ENCODE data around the gene CANT1.
A peak's percentile ranks its signal among the peaks of the same experiment; 100 is the strongest.
"Not testable (repeated sequence)": the region's sequence is repeated elsewhere in the genome, so short reads cannot be mapped to it uniquely, and the experiment has no call there.

Gene CANT1

DNA sequence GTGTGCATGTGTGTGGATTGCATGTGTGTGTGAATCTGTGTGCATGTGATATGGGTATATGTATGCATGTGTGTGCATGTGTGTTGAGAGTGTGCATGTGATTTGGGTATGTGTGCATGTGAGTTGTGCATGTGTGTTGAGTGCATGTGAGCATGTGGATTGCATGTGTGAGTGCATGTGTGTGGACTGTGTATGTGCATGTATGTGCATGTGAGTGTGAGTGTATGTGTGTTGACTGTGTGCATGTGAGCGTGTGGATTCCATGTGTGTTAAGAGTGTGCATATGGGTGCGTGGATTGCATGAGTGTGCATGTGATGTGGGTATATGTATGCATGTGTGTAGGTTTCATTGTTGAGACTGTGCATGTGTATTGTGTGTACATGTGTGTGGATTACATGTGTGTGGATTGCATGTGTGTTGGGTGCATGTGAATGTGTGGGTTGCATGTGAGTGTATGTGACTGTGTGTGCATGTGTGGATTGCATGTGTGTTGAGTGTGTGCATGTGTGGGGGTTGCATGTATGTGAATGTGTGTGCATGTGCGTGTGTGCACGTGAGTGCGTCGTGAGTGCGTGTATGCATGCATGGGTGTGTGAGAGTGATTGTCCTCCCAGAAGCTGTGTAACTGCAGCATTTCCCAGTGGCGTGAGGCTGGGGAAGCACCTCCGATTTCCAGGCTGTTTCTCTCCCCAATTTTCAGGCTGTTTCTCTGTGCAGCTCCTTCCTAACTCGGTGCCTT, 33.8 kb upstream of the CANT1 start:
- no peak for DNase-seq (ENCODE audit: low read depth)

DNA sequence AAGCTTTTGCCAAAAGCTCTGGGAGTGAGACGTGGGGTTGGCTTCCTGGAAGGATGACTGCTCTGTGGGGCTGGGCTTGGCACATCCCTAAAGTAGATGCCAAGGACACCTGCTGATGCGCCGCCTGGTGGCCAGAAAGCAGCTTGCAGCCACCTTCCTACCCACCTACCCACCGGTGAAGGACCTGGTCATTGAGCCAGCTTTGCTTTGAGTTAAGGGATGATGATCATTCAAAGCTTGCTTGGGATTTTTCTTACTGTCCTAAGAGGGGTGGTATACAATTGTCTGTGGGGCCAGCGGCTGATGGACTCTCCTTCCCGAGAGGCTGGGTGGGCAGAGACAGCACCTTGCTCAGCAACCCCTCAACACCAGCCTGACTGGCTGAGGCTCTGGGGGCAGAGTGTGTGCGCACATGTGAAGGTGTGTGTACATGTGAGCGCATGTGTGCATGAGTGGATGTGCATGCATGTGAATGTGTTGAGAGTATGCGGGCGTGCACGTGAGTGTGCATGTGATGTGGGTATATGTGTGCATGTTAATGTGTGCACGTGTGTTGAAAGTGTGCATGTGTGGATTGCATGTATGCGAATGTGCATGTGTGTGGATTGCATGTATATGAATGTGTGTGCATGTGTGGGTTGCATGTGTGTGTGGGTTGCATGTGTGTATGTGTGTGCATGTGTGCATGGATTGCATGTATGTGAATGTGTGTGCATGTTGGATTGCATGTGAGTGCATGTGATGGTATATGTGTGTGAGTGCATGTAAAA, 33.0 kb upstream of the CANT1 start:
- peak; percentile 53 for DNase-seq (ENCODE audit: low read depth)

DNA sequence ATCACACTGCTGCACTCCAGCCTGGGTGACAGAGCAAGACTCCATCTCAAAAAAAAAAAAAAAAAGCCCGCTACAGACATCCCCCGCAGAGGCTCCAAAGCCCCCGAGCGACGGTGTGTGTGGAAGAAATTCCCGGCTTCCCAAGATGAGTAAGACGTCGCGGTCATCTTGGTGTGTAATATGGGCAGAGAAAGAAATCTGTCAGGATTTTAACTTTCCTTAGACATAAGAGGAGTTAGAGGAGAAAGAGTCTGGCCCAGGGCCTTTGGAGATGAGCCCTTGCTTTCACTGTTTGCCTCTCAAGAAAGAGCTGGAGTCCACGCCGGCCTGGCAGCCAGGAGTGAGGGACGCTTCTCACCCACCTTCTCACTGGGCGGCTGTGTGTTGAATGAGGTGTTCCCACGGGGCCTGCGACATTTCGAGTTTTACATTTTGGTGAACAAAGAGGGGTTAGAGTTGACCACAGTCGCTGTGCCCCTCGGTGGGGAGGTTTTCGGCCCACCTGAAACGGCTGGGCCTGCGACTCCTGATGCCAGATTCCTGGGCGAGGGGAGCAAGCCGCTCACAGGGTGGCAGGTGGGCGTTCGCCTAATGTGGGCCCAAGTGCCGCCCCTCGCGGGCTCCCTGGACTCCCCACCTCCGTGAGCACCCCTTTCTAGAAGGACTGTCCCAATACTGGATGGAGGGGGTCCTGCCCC, 32.3 kb upstream of the CANT1 start:
- no peak for DNase-seq (ENCODE audit: low read depth)

DNA sequence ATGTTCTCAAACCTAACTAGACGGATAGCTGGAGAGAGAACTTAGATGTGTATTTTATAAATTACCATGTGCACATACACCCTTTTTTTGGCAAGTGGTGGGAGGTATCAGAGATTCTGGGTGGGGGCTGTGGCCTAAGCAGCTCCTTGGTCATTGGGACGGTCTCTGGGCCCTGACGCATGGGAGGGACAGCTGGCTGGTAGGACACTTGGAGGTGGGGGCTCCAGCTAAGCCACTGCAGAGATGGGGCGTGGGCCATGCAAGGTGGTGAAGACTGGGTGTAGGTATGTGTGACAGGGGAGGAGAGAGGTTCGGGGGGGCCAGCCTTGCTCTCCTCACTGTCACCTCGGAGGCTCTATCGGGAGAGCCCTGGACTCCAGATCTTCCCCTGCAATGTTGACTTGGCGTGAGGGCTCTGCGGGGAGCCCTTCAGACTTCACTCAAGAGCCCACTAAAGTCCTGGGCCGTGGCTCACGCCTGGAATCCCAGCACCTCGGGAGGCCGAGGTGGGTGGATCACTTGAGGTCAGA, 31.5 kb upstream of the CANT1 start:
- no peak for DNase-seq (ENCODE audit: low read depth)

DNA sequence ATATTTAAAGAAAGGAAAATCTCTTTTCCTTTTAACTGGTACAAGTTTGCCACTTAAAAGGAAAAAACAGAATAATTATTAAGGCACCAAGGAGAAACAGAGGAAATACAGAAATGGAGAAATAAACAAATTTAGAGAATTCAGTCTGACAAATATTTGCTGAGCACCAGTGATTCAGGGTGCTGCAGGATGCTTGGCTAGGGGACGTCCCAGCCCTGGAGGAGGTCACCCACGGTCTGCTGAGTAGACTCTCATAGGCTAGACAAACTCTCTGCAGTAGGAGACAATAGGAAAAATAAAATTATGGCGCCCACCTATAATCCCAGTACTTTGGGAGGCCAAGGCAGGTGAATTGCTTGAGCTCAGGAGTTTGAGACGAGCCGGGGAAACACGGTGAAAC, 30.3 kb upstream of the CANT1 start:
- no peak for DNase-seq (ENCODE audit: low read depth)

DNA sequence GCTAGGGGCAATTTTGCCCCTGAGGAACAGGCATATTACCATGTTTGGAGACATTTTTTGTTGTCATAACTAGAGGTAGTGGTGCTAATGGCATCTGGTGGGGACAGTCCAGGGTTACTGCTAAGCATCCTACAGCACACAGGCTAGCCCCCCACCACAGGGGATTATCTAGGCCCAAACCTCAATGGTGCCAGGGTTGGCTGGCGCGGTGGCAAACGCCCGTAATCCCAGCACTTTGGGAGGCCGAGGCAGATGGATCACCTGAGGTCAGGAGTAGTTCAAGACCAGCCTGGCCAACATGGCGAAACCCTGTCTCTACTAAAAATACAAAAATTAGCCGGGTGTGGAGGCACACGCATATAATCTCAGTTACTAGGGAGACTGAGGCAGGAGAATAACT, 29.6 kb upstream of the CANT1 start:
- no peak for DNase-seq (ENCODE audit: low read depth)

DNA sequence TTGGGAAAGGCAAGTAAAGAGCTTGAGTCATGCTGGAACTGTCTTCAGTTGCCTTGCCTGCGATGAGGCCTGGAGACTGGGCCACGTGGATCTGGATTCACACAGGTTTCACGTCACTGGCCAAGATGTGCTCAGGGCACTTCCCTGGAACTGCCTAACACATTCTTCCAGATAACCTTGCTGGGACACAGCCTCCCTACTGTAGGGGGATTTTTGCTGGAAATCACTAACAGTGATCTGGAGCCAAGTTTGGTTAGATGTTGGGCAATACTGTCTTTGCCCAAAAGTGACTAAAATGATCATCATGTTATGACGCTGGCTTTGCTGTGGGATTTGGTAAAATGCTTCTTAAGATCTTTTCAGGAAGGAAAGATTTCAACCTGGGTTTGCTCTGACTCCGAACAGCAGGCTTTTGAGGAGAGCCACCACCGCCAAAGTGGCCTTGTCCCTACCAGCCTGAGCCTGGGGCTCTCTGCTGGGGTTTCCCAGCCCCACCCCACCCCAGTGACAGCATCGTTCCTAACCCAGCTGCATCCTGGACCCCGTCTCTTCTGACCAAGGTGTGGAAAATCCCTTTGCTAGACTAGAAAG, 29.1 kb upstream of the CANT1 start:
- no peak for DNase-seq (ENCODE audit: low read depth)

DNA sequence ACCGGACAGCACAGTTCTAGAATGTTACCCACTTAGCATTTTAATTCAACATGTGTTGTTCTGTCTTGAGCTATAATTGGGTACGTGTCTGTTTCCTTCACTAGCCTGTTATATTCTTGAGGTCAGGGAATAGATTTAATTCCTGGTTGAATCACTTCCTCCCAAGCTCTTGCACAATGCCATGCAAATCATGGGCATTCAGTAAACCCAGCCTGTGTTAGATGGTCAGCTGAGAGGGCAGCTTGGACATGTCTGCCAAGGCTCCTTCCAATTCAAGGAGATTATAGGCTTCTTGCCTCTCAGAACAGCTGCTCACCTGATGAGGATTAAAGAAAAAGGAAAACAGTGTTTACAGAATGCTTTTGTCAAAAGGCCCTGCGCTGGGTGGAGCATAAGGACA, 27.0 kb upstream of the CANT1 start:
- no peak for DNase-seq (ENCODE audit: low read depth)

DNA sequence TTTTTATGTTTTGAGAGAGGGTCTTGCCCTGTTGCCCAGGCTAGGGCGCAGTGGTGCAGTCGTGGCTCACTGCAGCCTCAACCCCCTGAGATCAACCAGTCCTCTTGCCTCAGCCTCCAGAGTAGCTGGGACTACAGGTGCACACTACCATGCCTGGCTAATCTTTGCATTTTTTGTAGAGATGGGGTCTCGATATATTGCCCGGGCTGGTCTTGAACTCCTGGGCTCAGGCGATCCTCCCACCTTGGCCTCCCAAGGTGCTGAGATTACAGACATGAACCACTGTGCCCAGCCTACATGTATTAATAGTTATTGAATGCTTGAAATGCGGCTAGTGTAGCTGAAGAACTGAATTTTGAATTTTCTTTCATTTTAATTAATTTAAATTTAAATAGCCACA, 26.6 kb upstream of the CANT1 start:
- no peak for DNase-seq (ENCODE audit: low read depth)

DNA sequence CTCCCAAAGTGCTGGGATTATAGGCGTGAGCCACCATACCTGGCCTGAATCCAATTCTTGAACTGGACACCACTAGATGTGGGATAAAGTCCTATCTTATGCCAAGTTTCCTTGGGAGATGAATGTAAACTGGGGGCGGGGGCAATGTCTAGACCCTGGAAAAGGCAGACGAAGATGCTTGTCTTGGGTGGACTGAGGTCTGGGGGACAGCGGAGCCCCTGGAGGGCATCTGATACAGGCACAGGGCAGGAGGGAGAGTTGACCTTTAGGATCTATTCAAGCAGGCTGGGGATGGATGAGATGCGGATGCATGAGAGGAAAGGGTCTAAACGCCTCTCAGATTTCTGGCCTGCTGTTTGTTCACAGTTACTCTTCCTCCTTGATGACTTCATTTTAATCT, 26.1 kb upstream of the CANT1 start:
- DNase-seq (ENCODE audit: low read depth): no peak

DNA sequence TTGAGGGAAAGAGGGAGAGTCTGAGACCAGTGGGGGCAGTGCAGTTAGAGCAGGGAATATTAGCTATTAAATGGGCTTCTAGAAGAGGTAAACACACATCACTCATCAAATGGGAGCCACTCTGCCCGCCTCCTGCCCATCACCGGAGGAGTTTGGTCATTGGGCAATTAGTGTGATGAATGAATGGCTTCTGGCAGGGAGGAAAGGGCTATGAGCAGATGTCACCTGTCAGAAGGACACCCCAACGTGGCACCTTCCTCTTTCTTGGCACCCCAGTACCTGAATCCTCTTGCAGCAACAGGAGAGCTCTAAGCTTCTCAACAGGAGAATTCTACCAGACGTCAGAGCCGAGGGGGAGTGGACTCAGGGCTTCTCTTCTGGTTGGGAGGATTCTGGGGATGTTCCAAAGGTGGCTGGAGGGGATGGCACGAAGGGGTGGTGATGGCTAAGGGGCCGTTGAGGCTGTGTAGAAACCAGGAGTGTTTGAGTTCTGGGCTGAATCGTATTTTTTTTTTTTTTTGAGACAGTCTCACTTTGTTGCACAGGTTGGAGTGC, 25.4 kb upstream of the CANT1 start:
- DNase-seq (ENCODE audit: low read depth): no peak

DNA sequence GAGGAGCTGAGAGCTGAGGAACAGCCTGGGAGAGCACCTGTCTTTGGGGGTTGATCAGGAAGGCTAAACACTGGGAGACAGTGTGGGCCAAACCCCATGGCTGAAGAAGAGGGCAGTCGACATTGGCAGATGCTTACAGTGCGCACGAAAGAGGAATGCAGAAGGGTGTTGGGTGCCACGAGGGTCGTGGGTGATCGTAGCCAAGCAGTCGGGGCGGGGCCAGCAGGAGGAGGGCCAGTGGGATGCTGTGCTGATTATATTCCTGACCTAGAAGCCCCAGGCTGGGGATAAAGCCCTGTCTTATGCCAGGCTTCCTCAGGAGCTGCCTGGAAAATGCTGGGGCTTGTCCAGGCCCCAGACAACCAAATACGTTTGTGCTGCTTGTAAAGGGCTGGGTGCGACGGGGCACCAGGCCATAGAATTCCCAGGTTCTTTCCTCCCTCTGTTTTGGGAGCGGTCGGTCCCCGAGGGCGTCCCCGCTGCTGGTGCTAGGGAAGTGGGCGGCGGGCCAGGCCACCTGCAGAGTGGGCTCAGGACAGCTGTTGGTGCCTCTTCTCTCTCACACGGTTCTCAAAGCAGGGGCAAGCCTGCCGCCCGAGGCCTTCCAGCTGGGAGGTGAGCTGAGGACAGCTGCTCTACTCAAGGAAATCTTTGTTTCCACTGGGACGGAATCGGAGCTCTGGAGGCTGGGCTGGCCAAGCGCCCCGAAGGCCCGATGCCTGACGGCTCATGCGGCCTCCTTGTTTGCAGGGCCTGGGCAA, 24.4 kb upstream of the CANT1 start:
- no peak for DNase-seq (ENCODE audit: low read depth)

DNA sequence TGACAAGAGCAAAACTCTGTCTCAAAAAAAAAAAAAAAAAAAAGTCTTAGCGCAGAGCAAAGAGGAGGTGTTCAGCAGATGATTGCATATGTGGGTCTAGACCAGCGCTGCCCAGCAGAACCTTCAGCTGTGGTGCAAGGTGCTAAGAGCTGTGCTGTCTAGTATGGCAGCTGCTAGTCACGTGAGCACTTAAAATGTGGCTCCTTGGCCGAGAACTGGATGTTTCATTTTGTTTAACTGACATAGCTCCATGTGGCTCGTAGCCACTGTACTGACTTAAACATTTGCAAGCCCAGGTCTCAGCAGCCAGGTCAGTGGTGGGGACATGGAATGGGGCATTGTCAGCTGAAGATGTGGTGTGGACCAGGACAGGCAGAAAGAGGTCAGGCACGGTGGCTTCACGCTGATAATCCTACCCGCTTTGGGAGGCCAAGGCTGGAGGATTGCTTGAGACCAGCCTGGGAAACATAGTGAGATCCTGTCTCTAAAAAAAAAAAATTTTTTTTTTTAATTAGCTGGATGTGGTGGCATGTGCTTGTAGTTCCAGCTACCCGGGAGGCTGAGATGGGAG, 23.6 kb upstream of the CANT1 start:
- DNase-seq (ENCODE audit: low read depth): no peak

DNA sequence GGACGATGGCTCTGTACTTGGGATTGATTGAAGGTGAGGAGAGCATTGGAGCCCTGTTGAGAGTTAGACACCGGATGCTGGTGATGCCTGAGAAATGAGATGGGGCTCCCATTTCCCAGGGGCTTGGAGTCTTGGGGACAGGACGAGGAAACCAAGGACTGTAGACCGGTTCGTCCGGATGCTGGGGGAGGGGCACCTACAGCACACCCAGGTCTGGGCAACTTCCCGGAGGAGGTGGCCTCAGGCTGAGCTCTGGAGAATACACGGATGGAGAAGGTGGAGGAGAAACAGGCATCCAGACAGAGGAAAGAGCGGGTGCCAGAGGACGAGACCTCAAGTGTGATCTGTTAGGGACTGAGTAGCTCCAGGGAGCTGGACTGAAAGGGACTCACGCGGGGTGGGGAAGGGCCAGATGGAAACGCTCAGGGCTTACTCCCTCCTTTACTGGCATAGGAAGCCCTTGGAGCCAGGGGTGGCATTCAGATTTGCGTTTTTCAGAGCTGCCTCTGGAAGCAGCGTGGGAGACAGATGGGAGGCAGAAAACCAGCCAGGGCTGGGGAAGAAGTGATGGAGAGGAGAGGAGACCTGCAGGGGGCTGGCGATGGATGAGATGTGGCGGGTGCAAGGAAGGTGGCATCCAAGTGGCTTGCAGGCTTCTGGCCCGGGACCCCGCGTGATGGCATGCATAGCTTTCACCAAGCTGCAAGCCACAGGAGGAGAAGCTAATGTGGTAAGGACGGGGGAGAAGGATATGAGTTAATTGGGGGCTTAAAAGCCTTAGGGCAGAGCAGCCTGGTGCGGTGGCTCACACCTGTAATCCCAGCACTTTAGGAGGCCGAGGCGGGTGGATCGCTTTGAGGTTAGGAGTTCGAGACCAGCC, 22.7 kb upstream of the CANT1 start:
- no peak for DNase-seq (ENCODE audit: low read depth)

DNA sequence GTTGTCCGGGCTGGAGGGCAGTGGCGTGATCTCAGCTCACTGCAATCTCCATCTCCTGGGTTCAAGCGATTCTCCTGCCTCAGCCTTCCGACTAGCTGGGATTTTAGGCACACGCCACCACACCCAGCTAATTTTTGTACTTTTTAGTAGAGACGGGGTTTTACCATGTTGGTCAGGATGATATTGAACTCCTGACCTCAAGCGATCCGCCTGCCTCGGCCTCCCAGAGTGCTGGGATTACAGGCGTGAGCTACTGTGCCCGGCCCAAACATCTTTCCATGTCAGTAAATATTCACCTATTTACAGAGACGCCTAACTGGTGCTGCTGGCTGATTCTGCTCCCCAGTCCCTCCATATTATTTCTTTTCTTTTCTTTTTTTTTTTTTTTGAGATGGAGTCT, 21.1 kb upstream of the CANT1 start:
- DNase-seq (ENCODE audit: low read depth): not testable (repeated sequence)

DNA sequence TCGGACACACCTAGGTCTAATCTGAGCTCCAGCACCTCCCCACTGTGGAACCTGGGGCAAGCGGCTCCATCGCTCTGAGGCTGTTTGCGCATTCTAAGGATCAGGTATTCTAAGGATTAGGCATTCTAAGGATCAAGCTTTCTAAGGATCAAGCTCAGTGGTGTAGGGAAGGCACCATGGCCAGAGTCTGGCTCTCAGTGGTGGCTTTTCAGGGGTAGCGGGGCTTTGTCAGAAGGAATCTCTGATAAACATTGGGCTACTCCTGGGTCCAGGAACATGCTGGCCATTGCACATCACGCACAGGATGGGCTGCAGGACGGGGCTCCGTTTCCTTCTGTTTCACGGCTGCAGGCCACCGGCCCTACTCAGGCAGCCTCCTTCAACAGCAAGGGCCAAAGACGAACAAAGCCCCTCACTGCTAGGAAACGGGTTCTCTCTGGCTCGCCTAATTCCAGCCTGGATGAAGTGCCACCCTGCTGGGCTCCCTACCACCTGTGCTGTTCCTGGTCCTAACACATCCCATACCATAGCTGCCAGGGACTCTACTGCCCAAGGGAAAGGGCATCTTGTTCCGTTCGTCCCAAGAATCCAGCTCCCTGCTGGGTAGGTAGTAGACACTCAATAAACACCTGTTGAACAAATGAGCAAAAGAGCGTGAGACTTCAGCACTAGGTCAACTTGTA, 19.9 kb upstream of the CANT1 start:
- no peak for DNase-seq (ENCODE audit: low read depth)

DNA sequence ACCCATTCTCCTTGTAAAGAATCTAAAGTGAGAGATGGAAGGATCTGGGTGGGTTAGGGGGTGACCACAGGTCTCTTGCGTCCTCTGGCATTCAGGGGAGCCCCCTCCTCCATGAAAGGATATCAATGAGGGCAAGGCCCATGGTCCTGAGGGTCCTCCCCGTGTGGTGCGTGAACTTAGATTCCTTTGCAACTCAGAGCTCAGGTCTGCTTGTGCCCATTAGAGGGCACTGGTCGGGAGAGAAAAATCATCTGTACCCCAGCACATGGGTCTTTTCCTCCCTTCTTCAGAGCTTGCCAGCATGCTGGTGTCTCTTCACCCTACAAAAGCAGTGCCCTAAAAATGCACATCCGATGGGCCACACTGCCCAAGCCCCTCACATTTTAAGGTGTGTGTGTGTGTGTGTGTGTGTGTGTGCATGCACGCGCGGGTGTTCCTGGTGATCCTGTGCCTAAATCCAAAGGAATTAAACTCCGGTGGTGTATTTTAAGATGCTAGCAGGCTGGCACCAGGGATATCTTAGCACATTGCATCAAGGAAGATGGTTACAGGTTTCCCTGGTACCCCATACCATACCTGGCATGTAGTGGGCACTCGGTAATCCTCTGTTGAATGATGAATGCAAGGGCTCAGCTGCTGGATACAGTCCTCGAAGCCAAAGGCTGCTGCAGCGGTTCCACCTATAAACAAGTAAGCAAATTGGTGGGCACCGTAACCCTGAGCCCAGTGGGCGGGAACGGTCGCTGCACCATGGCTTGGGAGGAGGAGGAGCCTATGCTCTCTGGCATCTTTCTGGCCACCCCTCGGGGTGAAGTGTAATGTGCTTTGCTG, 19.1 kb upstream of the CANT1 start:
- no peak for DNase-seq (ENCODE audit: low read depth)

DNA sequence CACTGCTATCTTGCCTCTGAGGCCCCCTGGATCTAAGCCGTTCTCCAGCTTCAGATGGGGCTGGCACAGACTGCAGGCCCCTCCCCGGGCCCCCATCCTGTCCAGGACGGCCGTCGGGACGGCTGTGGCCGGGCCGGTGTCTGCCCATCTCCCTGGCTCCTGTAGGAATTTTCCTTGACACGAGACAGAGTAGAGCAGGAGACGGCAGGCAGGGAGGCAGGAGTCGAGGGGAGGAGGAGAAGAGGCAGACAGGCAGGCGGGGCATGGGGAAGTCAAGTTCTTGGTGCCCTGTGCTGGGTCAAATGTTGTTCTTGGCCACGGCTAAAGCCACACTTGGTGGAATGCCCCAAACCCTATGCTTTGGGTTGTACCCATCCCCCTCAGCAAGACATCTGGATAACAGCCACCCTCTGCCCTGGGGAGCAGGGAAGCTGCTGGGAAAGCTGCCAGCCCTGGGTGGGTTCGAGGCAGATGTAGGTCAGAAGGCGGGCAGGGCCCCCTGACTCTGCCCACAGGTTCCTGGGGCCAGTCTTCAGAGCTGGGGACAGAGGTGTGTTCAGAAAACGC, 18.4 kb upstream of the CANT1 start:
- DNase-seq (ENCODE audit: low read depth): no peak

Measured in activated T-cell treated with anti-CD3 and anti-CD28 coated beads for 24 hours (primary cell).